Peyer's patch (tissue), 4 donors: ENCODE data around the gene EHBP1. TPM values are rescaled to one million over a fixed set of nuclear protein-coding genes. Genes with fewer than 3 reads are reported as not detected.
A peak's percentile ranks its signal among the peaks of the same experiment; 100 is the strongest.

Experiments
- DNase-seq, 3 donors: peaks; one replicate each; pipeline ENCODE4 v3.0.0-alpha.2; 2017 to 2019
- H3K27ac ChIP-seq, 4 donors: fragments of 200-600 bp; sonication (generic); one replicate each; pipeline ENCODE4 v1.5.1; 2016 to 2019
- H3K27me3 ChIP-seq, 2 donors: fragments of 200-600 bp; sonication (generic); one replicate each; pipeline ENCODE4 v1.5.1; 2019
- H3K36me3 ChIP-seq, 3 donors: fragments of 200-600 bp; sonication (generic); one replicate each; pipeline ENCODE4 v1.5.1; 2016 to 2019
- H3K4me1 ChIP-seq, 4 donors: fragments of 200-600 bp; sonication (generic); one replicate each; pipeline ENCODE4 v1.5.1; 2016 to 2019
- H3K4me3 ChIP-seq, 4 donors: fragments of 200-600 bp; sonication (generic); 1 replicate in 3 of 4; 2 replicates in 1 of 4; pipeline ENCODE4 v1.5.1; 2016 to 2019; ENCODE audit warnings: mild to moderate bottlenecking in 1 of 4
- H3K9me3 ChIP-seq, 4 donors: fragments of 200-600 bp; sonication (generic); one replicate each; pipeline ENCODE4 v1.5.1; 2016 to 2019; ENCODE audit warnings: mild to moderate bottlenecking in 1 of 4
- CTCF ChIP-seq, 6 experiments: fragments of 450-650 bp in 4 of 6; fragments of 200-600 bp in 2 of 6; sonication (generic) in 1 of 6; IDR thresholded peaks; one replicate each; pipeline ENCODE4 v1.5.1; 2017 to 2019; ENCODE audit warnings: antibody characterized with exemption in 6 of 6, mild to moderate bottlenecking in 3 of 6, moderate library complexity in 1 of 6
- POLR2A ChIP-seq, 2 donors: fragments of 450-650 bp; IDR thresholded peaks; one replicate each; pipeline ENCODE4 v1.5.1; 2017; ENCODE audit warnings: antibody characterized with exemption in 2 of 2, mild to moderate bottlenecking in 2 of 2, moderate library complexity in 2 of 2
- total RNA-seq, 4 donors: library from RNA; depleted of rRNA; stranded (reverse); fragments of >200 nt; gene quantifications; one replicate each; pipeline ENCODE4 v1.1.0, GENCODE V29; 2016

The EHBP1 gene
- total RNA-seq, 4 donors from 2014 or later, result 27.1 to 190 (median 60.8) TPM

- Histone ChIP-seq H3K36me3 (no peaks in the 10 kb centered on the region), H3K4me1 (peaks cover 0 to 7% (median 0%) of the 10 kb centered on the region in 4 donors), H3K27me3 (no peaks in the 10 kb centered on the region), H3K4me3 (no peak overlapping the region), H3K9me3 (no peaks in the 10 kb centered on the region), H3K27ac (no peak overlapping the region)
- TF ChIP-seq CTCF (IDR thresholded peaks at IDR 0.05) (no peak), POLR2A (IDR thresholded peaks at IDR 0.05) (no peak)
- DNase-seq, result no peak
Measured at GRCh38 chr2:62785810-62786597, 80.5 kb downstream of the EHBP1 start.

DNA sequence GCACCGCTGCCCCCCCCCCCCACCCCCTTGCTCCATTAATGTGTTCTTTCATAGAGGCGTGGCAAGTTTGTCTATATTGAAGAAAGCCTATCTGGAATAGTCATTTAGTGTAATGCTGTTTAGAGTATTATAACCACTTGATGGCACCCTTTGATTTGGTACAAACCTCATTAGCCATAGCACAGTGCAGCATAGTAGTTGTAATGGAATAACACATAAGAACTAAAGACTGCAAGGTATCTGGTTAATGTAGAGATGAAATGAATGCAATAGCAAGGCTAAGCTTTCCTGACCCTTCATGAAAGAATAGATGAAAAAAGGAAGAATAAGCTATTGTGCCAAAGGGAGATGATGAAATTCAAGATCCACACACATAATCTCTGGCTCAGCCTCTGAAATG lies 81.9 kb downstream of the EHBP1 start:
- H3K4me3 ChIP-seq, result no peak overlapping the region
- H3K36me3 ChIP-seq, result no peaks in the 10 kb centered on the region
- TF ChIP-seq POLR2A (IDR thresholded peaks at IDR 0.05) (no peak), CTCF (IDR thresholded peaks at IDR 0.05) (peak in 4 of 6 experiments; percentile 24 to 58 (median 48))
- peaks cover 0 to 7% (median 0%) of the 10 kb centered on the region in 4 donors for H3K4me1 ChIP-seq
- H3K27me3 ChIP-seq, result no peaks in the 10 kb centered on the region
- no peaks in the 10 kb centered on the region for H3K9me3 ChIP-seq
- no peak for DNase-seq
- no peak overlapping the region for H3K27ac ChIP-seq

DNA sequence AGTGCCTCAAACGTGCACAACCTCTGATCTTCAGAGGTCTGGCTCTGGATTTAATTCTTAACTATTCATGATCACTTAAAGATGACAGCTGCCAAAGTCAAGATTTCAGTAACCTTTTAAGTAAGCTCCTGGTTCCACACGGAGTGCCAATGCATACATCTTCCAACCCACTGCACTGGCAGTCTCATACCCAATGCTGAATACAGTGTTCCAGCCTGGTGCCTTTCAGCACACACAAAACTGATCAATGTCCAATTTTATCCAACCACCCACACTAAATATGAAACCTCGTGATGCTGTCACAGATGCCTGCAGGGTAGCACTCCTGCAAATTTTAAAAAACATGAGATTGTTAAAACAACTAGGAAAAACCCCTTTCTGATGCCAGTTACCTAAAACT lies 84.0 kb downstream of the EHBP1 start:
- Histone ChIP-seq H3K9me3 (no peaks in the 10 kb centered on the region), H3K4me1 (peaks cover 0 to 7% (median 0%) of the 10 kb centered on the region in 4 donors), H3K36me3 (no peaks in the 10 kb centered on the region), H3K27ac (no peak overlapping the region), H3K4me3 (no peak overlapping the region), H3K27me3 (no peaks in the 10 kb centered on the region)
- DNase-seq, result no peak
- TF ChIP-seq CTCF (IDR thresholded peaks at IDR 0.05) (no peak), POLR2A (IDR thresholded peaks at IDR 0.05) (no peak)

- no peaks in the 10 kb centered on the region for H3K9me3 ChIP-seq
- H3K36me3 ChIP-seq, result no peaks in the 10 kb centered on the region
- no peaks in the 10 kb centered on the region for H3K27me3 ChIP-seq
- no peak for DNase-seq
- TF ChIP-seq CTCF (IDR thresholded peaks at IDR 0.05), result no peak
- no peak for TF ChIP-seq POLR2A (IDR thresholded peaks at IDR 0.05)
- no peak overlapping the region for H3K27ac ChIP-seq
- H3K4me1 ChIP-seq, result peaks cover 0 to 7% (median 0%) of the 10 kb centered on the region in 4 donors
- no peak overlapping the region for H3K4me3 ChIP-seq
Measured at GRCh38 chr2:62789918-62790317, 84.4 kb downstream of the EHBP1 start.

- Histone ChIP-seq H3K9me3 (no peaks in the 10 kb centered on the region), H3K27ac (no peak overlapping the region), H3K4me3 (no peak overlapping the region), H3K27me3 (no peaks in the 10 kb centered on the region), H3K4me1 (peaks cover 0 to 11% (median 0%) of the 10 kb centered on the region in 4 donors), H3K36me3 (no peaks in the 10 kb centered on the region)
- DNase-seq, result no peak
- TF ChIP-seq CTCF (IDR thresholded peaks at IDR 0.05), result no peak
- no peak for TF ChIP-seq POLR2A (IDR thresholded peaks at IDR 0.05)
Measured at GRCh38 chr2:62792408-62792807, 86.9 kb downstream of the EHBP1 start.
